GM19455 (cell line): ENCODE measurements around the gene PTPRCAP.
A peak's percentile ranks its signal among the peaks of the same experiment; 100 is the strongest.
"Not testable (repeated sequence)": the region's sequence is repeated elsewhere in the genome, so short reads cannot be mapped to it uniquely, and the experiment has no call there.

Source experiments
- ATAC-seq: cut with Tn5 transposase; IDR thresholded peaks from one replicate; pipeline ENCODE4 v1.9.1; 2021; ENCODE audit not compliant: unreplicated experiment

PTPRCAP gene

DNA sequence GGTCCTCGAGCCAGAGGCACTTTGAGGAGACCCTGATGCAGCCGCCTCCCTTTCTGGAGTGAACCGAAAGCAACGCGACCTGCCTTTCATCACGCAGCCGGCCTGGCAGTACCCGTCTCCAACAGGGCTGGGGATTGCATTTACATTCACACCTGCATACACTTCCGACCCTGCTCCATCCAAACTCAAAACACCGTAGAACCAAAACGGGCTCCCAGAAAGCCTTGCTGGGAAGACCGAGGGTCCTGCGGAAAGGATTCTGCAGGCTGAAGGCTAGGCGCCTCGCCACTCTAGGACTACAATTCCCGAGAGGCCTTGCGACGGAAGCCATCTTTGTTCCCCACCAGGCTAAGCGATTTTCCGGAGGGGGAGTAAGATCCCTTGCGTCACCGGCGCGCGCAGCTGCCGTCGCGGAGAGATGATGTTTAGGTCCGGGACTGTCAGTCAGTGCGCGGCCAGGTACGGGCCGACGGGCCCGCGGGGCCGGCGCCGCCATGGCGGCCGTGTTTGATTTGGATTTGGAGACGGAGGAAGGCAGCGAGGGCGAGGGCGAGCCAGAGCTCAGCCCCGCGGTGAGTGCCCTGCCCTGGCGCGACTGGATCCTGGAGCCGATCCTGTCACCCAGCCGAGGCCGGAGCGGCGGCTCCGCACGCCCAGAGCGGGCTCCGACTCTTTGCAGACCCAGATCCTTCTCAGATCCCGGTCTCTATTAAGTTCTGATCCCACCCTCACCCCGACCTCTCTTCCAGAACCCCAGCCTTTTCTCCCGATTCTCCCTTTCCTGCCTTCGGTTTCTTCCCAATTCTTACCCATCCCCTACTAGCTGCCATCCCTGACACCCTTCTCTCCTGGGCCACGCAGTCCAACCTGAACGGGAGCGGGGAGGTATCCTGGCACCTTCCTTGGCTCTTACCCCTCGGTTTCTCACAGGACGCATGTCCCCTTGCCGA lies 9.2 kb downstream of the PTPRCAP start, which contains the start of gene RPS6KB2:
TSS of gene RPS6KB2 (plus strand) at position 443 of the 950 bp plus-strand sequence. CDS start at position 495, 52 bp downstream.
- peak; percentile 73 for ATAC-seq

DNA sequence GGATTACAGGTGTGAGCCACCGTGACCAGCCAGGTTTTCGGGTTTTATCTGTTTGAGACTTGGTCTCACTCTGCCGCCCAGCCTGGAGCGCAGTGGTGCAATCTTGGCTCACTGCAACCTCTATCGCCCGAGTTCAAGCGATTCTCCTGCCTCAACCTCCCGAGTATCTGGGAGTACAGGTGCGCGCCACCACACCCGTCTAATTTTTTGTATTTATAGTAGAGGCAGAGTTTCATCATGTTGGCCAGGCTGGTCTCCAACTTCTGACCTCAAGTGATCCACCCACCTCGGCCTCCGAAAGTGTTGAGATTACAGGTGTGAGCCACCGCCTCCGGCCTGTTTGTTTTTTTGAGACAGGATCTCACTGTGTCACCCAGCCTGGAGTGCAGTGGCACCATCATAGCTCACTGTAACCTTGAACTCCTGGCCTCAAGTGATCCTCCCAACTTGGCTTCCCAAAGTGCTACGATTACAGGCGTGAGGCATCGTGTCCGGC lies 10.1 kb downstream of the PTPRCAP start:
- not testable (repeated sequence) for ATAC-seq

- no peak for ATAC-seq
Observed at GRCh38 chr11:67423891-67424613, 13.4 kb downstream of the PTPRCAP start.

DNA sequence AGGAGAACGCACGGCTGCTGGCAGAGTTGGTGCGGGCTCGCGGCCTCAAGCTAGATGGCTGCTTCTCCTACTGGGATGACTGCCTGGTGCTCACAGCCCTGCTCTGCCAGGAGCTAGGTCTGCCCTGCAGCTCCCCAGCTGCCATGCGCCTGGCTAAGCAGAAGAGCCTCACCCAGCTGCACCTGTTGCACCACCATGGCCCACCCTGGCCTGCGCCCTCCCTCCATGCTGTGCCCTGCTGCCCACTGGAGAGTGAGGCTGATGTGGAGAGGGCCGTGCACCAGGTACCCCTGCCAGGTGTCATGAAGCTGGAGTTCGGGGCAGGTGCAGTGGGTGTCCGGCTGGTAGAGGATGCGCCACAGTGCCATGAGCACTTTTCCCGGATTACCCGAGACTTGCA lies 14.0 kb downstream of the PTPRCAP start:
- no peak for ATAC-seq

DNA sequence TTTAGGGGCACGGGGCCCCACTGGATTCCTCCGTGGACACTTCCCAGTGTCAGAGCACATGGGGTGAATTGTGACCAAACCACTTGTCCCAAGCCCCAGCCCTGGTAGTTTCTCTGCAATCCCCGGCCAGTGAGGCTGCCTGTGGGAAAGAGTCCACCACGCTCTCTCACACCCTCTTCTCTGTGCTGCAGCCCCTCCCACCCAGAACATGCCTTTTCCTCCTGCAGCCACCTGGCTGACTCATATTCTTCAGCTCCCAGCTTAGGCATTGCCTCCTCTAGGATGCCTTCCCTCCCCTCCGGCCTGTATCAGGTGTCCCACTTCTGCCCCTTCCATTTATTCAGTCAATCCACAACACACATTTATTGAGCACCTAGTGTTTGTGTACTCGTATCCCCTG lies 14.6 kb downstream of the PTPRCAP start:
- no peak for ATAC-seq

- ATAC-seq = no peak
Observed at GRCh38 chr11:67421430-67422031, 16.0 kb downstream of the PTPRCAP start.

DNA sequence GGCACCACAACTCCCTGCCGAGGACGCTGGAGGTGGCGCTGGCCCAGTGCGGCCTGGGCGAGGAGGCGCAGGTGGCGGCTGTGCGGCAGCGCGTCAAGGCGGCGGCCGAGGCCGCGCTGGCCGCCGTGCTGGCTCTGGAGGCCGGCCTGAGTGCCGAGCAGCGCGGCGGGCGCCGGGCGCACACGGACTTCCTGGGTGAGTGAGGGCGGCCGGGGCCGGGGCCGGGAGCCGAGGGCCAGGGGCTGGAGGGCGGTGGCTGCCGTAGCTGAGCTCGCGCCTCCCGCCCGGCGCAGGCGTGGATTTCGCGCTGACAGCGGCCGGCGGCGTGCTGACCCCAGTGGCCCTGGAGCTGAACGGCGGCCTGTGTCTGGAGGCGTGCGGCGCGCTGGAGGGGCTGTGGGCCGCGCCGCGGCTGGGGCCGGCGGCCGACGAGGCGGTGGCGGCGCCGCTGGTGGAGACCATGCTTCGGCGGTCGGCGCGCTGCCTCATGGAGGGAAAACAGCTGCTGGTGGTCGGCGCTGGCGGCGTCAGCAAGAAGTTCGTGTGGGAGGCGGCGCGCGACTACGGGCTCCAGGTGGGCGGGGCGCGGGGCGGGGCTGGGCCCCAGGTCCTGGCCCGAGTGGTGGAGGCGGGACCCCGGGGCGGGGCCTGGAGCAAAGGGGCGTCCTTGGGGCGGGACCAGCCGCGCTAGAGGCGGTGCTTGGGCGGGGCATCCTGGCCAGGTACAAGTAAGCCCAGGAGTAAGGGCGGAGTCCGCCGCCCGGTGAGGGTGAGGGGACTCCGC lies 16.6 kb downstream of the PTPRCAP start:
- ATAC-seq = peak; percentile 77

DNA sequence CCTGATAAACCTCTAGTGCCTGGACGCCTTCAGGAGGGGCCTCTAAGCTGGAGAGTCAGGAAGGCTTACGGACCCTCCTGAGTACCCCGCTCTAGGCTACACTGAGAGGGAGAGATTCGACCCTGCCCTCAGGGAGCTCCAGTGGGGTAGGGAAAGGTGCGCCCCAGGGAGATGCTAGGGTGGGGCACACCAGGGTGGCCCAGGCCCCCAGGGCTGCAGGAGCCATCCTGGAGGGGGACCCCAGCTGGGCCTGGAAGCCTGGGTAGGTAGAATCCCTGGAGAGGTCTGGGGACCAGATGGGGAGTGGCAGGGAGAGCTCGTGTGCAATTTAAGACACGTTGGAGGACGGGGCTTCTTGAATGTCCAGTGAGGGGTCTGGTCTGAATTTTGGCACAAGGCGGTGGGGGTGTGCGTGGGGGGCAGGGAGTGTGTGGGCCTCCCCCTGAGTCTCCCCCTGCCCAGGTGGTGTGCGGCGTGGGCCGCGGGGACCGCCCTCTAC lies 17.3 kb downstream of the PTPRCAP start:
- ATAC-seq = no peak

- no peak for ATAC-seq
Observed at GRCh38 chr11:67419325-67420049, 18.0 kb downstream of the PTPRCAP start.

- no peak for ATAC-seq
Observed at GRCh38 chr11:67418476-67419281, 18.8 kb downstream of the PTPRCAP start.

DNA sequence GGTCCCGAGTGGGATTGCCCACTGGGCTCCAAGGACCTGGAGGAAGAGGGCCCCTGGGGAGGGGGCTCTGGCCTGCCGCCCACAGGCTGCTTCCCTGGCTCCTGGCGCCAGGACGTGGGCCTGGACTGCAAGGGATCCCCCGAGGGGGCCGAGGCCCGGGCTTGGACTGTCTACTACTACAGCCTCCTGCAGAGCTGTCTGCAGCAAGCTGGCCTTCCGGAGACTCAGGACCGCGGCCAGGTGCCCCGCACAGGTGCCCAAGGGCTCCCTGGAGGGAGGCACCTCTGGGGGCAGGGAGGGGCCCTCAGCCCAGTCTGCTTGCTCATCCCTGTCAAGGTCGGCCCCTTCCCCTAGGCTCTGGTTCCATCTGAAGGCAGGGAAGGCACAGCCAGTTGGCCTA lies 20.1 kb downstream of the PTPRCAP start:
- ATAC-seq = no peak

- no peak for ATAC-seq
Observed at GRCh38 chr11:67416416-67417335, 20.8 kb downstream of the PTPRCAP start.

DNA sequence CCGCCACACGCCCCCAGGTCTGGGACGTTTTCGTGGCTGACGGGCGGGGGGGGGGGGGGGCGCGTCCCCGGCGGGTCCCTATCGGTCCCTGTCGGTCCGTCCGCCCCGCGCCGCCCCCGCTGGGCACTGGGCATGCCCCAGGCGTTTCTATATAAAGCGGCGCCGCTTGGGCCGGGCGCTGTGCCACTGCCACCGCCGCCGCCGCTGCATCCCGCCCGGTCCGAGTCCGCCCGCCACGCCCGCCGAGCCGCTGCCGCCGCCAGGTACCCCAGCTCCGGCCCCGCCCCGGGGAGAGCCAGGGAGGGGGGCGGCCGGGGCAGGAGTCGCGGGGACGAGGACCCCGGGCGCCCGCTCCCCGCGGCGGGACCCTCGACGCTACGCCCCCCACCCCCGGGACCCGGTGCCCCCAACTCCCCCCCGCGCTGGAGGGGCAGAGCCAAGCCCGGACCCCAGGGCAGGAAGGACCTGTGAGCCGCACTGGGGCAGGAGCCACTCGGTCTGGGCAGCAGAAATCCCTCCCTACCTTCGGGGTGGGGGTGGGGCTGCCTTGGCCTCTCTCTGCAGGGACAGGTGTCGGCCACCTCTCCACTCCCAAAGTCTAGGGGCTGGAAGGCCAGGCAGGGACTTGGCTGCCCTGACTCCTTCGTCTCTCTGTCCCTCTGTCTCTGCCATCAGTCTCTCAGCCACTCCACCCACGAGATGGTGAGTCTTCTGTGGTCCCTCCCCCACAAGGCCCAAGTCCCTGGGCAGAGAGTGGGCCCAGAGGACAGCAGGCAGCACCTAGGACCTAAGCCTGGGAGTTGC lies 21.8 kb downstream of the PTPRCAP start, which contains the start of gene CARNS1:
TSS of gene CARNS1 (plus strand) at position 178 of the 804 bp plus-strand sequence. CDS start at position 700, 522 bp downstream.
- ATAC-seq = no peak

GRCh38 chr11:67413266-67413849 lies 24.1 kb downstream of the PTPRCAP start:
- no peak for ATAC-seq

GRCh38 chr11:67412495-67413179 lies 24.8 kb downstream of the PTPRCAP start:
- no peak for ATAC-seq

DNA sequence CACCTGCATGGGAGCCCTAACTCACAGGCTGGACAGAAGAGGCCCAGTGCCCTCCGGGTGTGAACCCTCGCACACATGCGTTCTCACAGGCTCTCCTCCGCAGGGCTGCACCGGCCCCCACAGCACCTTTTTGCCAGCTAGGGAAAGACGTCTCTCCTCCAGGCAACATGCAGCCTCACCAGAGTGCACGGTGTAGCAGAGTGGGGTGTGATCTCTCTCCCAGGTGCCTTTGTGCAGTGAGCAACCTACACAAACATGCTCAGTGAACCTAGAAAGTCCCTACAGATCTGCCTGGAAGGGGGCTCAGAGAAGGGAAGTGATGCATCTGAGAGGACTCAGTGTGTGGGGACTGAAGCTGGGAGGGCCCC lies 25.7 kb downstream of the PTPRCAP start:
- ATAC-seq = no peak
